ENCODE data around the gene ADAMTS18. TPM values are rescaled to one million over a fixed set of nuclear protein-coding genes. Genes with fewer than 3 reads are reported as not detected.

ADAMTS18 gene
- total and polyA plus RNA-seq, 9 of the 15 experiments (the other 6 are each of a cell fraction or from before 2014, with no cell fraction given) = not detected

DNA sequence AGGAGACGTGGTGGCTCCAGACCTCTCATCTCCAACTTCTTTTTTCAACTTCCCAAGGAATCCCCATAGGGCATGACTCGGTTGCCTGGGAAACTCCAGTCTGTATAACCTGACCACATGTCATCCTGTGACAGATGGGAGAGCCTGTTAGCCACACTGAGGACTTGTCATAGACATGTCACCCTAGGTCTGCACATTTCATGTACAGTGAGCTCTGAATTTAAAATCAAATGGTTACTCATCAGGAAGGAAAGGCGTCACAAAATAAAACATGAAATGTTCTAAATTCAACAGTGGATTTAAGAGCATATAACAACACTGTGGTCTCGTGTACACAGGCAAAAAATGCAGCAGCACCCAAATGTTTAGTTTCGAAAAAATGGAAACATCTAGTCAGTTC, 22.2 kb upstream of the ADAMTS18 start (continued):
- TF ChIP-seq, protein P1, sequence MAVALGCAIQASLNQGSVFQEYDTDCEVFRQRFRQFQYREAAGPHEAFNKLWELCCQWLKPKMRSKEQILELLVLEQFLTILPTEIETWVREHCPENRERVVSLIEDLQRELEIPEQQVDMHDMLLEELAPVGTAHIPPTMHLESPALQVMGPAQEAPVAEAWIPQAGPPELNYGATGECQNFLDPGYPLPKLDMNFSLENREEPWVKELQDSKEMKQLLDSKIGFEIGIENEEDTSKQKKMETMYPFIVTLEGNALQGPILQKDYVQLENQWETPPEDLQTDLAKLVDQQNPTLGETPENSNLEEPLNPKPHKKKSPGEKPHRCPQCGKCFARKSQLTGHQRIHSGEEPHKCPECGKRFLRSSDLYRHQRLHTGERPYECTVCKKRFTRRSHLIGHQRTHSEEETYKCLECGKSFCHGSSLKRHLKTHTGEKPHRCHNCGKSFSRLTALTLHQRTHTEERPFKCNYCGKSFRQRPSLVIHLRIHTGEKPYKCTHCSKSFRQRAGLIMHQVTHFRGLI (CRISPR knock-in tag; IDR thresholded peaks at IDR 0.05) = no peak
- TF ChIP-seq, protein P2, sequence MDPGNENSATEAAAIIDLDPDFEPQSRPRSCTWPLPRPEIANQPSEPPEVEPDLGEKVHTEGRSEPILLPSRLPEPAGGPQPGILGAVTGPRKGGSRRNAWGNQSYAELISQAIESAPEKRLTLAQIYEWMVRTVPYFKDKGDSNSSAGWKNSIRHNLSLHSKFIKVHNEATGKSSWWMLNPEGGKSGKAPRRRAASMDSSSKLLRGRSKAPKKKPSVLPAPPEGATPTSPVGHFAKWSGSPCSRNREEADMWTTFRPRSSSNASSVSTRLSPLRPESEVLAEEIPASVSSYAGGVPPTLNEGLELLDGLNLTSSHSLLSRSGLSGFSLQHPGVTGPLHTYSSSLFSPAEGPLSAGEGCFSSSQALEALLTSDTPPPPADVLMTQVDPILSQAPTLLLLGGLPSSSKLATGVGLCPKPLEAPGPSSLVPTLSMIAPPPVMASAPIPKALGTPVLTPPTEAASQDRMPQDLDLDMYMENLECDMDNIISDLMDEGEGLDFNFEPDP (CRISPR knock-in tag; IDR thresholded peaks at IDR 0.05) = no peak
- no peak for TF ChIP-seq ZNF445 (CRISPR knock-in tag; IDR thresholded peaks at IDR 0.05; ENCODE audit: low read depth)
- no peak for TF ChIP-seq ZNF408 (CRISPR knock-in tag; IDR thresholded peaks at IDR 0.05; ENCODE audit: low read depth)
- TF ChIP-seq TCF7L2 (IDR thresholded peaks at IDR 0.05; ENCODE audit: low read depth, low read length) = no peak
- TF ChIP-seq EWSR1 (IDR thresholded peaks at IDR 0.05; ENCODE audit: borderline replicate concordance, low read depth, partially characterized antibody) = no peak
- TF ChIP-seq ZNF41 (CRISPR knock-in tag; conservative IDR thresholded peaks at IDR 0.05) = no peak

DNA sequence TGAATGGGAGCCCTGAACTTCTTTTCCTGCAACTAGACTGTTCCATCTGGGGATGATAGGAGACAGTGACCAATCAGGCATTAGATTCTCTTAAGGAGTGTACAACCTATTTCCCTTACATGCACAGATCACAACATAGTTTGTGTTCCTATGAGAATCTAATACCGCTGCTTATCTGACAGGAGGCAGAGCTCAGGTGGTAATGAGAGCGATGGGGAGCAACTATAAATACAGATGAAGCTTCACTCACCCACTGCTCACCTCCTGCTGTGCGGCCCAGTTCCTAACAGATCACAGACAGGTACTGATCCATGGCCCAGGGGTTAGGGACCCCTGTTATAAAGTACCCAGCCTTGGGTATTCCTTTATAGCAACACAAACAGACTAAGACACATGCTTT, 17.4 kb upstream of the ADAMTS18 start:
- ATAC-seq = no peak
- no peaks in the 10 kb centered on the region for H3K4me1 ChIP-seq (replicated peaks in 1 of 2; ENCODE audit: control insufficient read depth in 2 of 2, insufficient read depth in 2 of 2, low read length in 2 of 2)
- H3K27me3 ChIP-seq (ENCODE audit: control insufficient read depth in 2 of 2, insufficient read depth in 2 of 2, low read length in 2 of 2) = no peaks in the 10 kb centered on the region
- no peak overlapping the region for H3K4me2 ChIP-seq (ENCODE audit: insufficient read depth, low read length)
- in situ Hi-C loops (cut with MboI) = no loop called here
- no peaks in the 10 kb centered on the region for H3K36me3 ChIP-seq (ENCODE audit: control insufficient read depth, insufficient read depth, low read length)
- intact Hi-C loops (cut with micrococcal nuclease) = no loop called here
- H3K9me3 ChIP-seq (replicated peaks; ENCODE audit: control insufficient read depth, insufficient read depth, low read depth, low read length) = no peaks in the 10 kb centered on the region
- H3K79me2 ChIP-seq (ENCODE audit: control insufficient read depth, insufficient read depth, low read length) = no peaks in the 10 kb centered on the region
- no peak overlapping the region for H3K27ac ChIP-seq (ENCODE audit: extremely low read depth, low read depth, low read length)
- no peak for DNase-seq (ENCODE audit: extremely low read depth in 1 of 4, low spot score in 3 of 4)
- no peak overlapping the region for H3K4me3 ChIP-seq
- H4K20me1 ChIP-seq (replicated peaks; ENCODE audit: control insufficient read depth, insufficient read depth, low read length) = no peaks in the 10 kb centered on the region
- no TSS peak for BruUV-seq (replicated peaks)
- no peak for FAIRE-seq
- no peaks in the 10 kb centered on the region for H3K9me1 ChIP-seq (ENCODE audit: control insufficient read depth, insufficient read depth, low read length)
- no peak overlapping the region for H3K9ac ChIP-seq (ENCODE audit: insufficient read depth in 1 of 2, low read depth in 2 of 2, low read length in 2 of 2)
- WGBS (ENCODE audit: insufficient coverage, low coverage, missing lambda C conversion rate) = 0% methylated on average over 3 of the region's 3 CpGs
- no peak overlapping the region for H2AFZ ChIP-seq (ENCODE audit: low read depth, low read length)
- ChIA-PET POLR2A (no interaction called here), CTCF (ENCODE audit: low intra/inter-chr PET ratio) (no interaction called here)
- TF ChIP-seq PML (IDR thresholded peaks at IDR 0.05; ENCODE audit: low read length) (no peak), STAT5A (IDR thresholded peaks at IDR 0.05; ENCODE audit: borderline replicate concordance, low read length) (no peak), ZBTB1 (CRISPR knock-in tag; IDR thresholded peaks at IDR 0.05; ENCODE audit: borderline replicate concordance, low read depth) (no peak), GTF2F1 (IDR thresholded peaks at IDR 0.05; ENCODE audit: low read depth, low read length) (no peak), ZBED1 (IDR thresholded peaks at IDR 0.05) (no peak), ZNF76 (CRISPR knock-in tag; IDR thresholded peaks at IDR 0.05; ENCODE audit: borderline replicate concordance) (no peak)
- TF ChIP-seq, protein P3, sequence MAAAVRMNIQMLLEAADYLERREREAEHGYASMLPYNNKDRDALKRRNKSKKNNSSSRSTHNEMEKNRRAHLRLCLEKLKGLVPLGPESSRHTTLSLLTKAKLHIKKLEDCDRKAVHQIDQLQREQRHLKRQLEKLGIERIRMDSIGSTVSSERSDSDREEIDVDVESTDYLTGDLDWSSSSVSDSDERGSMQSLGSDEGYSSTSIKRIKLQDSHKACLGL (CRISPR knock-in tag; IDR thresholded peaks at IDR 0.05; ENCODE audit: borderline replicate concordance, poor library complexity, severe bottlenecking) = no peak
- TF ChIP-seq, protein P4, sequence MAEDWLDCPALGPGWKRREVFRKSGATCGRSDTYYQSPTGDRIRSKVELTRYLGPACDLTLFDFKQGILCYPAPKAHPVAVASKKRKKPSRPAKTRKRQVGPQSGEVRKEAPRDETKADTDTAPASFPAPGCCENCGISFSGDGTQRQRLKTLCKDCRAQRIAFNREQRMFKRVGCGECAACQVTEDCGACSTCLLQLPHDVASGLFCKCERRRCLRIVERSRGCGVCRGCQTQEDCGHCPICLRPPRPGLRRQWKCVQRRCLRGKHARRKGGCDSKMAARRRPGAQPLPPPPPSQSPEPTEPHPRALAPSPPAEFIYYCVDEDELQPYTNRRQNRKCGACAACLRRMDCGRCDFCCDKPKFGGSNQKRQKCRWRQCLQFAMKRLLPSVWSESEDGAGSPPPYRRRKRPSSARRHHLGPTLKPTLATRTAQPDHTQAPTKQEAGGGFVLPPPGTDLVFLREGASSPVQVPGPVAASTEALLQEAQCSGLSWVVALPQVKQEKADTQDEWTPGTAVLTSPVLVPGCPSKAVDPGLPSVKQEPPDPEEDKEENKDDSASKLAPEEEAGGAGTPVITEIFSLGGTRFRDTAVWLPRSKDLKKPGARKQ (CRISPR knock-in tag; IDR thresholded peaks at IDR 0.05) = no peak
- TF ChIP-seq, protein P5, sequence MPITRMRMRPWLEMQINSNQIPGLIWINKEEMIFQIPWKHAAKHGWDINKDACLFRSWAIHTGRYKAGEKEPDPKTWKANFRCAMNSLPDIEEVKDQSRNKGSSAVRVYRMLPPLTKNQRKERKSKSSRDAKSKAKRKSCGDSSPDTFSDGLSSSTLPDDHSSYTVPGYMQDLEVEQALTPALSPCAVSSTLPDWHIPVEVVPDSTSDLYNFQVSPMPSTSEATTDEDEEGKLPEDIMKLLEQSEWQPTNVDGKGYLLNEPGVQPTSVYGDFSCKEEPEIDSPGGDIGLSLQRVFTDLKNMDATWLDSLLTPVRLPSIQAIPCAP (CRISPR knock-in tag; IDR thresholded peaks at IDR 0.05; ENCODE audit: borderline replicate concordance) = no peak
